Colon (tissue), 2 donors: ENCODE measurements around the gene HVCN1.
"Not testable (repeated sequence)": the region's sequence is repeated elsewhere in the genome, so short reads cannot be mapped to it uniquely, and the experiment has no call there.

Experiments
- FAIRE-seq: peaks from 2 replicates; lab custom pipeline; 2012; peaks lifted over from hg19 to GRCh38; lab: Jason Lieb, UNC
- donor health status: control.
- donor health status: control.

Gene HVCN1

DNA sequence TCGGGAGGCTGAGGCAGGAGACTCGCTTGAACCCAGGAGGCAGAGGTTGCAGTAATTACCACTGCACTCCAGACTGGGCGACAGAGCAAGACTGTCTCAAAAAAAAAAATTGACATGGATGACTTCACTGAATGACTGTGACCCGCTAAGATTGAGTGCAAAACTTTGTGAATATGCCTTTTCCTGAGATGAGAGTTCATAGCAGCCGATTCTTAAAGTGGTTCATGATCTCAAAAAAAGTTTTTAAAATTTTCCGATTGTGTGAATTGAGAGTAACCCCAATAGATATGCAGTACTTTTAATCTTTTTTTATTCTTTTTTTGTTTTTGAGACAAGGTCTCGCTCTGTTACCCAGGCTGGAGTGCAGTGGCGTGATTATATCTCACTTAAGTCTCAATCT is 73.7 kb downstream of the HVCN1 start:
- no peak for FAIRE-seq

DNA sequence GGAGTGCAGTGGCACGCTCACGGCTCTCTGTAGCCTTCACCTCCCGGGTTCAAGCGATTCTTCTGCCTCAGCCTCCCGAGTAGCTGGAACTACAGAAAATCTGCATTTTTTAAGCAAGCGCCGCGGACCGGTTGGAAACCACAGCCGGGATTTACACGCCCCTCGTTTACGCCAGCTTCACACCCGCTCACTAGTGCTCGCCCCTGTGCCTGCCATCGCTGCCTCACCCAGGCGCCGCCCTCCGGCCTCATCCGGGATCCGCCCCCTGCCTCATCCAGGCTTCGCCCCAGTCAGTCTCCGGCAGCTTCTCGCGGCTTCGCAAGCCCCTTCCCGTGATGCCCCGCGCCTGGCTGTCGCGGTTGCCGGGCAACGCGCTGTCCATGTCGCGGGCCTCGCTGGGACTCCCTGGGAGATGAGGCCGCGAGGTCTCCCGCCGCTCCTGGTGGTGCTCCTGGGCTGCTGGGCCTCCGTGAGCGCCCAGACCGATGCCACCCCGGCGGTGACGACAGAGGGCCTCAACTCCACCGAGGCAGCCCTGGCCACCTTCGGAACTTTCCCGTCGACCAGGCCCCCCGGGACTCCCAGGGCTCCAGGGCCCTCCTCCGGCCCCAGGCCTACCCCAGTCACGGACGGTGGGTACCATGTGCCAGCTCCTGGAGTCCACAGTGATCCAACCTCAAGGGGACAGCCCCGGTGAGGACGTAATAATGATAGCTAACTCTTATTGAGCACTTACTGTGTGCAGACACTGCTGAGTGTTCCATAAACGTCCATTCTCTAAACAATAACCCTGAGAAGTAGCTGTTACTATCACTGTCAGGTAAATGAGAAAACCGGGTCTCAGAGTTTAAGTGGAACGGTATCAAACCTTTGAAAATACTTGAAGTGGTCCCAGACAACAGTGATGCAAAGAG is 74.9 kb downstream of the HVCN1 start, which contains the start of gene TCTN1:
Gene TCTN1, plus strand, starts transcription at position 359 of the 914 bp plus-strand sequence. Its CDS starts 54 bp downstream, at position 413.
- no peak for FAIRE-seq

DNA sequence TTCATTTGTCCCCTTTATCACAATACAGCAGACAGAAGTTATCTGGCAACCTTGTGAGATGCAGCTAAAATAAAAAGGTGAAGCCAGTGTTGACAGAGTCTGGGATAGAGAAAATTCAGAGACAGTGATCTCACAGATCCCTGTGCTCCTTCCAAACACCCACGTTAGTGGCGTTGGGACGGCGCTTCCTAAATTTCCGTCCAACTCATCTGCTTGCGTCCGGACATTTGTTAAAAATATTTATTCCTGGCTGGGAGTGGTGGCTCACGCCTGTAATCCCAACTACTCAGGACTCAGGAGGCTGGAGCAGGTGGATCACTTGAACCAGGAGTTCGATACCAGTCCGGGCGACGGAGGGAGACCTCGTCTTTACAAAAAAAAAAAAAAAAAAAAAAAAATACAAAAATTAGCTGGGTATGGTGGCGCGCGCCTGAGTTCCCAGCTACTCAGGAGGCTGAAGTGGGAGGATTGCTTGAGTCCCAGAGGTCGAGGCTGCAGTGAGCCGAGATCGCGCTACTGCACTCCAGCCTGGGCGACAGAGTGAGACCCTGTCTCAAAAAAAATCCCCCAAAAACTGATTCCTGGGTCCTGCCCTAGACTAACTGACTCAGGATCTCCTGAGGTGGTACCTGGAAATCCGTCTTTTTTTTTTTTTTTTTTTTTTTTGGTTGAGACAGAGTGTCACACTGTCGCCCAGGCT is 75.7 kb downstream of the HVCN1 start:
- no peak for FAIRE-seq

DNA sequence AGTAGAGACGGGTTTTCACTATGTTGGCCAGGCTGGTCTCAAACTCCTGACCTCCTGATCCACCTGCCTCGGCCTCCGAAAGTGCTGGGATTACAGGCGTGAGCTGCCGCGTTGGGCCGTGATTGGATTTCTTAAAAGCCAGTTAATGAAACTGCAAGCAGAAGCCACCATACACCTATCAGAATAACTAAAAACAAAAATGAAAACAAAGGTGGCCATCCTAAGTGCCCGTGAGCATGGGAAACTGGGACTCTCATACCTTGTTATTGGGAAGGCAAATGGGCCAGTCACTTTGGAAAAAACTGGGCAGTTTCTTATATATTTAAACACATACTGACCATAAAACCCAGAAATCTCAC is 82.7 kb downstream of the HVCN1 start:
- FAIRE-seq, result no peak

DNA sequence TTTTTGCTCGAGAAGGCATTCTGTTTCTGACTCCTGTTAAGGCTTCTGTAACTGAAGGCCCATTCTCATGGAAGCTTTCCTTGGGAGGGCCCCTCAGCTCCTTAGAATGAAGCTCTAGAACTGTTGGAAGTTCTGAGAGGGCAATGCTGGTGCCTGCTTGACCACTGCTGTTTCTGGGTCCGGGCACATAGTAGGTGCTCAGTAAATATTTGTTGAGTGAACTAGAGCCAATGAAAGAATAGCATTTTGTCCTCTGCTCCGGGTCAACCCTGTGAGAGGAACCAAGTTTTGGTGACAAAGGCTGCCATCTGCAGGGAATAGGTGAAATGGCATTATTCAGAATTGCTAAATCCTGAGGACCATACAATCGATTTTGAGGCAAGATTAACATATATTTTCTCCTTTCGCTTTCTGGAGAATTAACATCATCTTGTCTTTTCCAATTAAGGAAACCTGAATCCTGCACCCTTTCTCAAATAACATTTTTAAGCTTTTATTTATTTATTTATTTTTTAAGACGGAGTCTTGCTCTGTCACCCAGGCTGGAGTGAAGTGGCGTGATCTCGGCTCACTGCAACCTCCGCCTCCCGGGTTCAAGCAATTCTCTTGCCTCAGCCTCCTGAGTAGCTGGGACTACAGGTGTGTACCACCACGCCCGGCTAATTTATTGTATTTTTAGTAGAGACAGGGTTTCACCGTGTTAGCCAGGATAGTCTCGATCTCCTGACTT is 86.7 kb downstream of the HVCN1 start:
- FAIRE-seq, result not testable (repeated sequence)

DNA sequence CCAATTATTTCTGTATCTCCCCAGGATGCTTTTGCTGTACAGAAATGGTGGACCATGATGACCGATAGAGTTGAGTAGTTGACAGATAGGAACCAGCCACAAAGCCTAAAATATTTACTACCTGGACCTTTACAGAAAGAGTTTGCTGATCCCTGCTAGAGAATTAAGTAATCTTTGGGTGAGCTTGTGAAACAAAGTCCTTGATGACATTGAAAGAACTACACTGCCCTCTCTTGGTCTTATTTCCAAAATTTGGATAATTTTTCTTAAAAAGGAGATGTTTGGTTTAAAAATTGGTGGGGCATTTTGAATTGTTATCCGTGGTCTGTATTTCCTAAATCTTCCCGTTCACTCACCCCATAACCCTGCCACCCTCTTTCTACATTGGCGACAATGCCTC is 88.7 kb downstream of the HVCN1 start:
- no peak for FAIRE-seq

DNA sequence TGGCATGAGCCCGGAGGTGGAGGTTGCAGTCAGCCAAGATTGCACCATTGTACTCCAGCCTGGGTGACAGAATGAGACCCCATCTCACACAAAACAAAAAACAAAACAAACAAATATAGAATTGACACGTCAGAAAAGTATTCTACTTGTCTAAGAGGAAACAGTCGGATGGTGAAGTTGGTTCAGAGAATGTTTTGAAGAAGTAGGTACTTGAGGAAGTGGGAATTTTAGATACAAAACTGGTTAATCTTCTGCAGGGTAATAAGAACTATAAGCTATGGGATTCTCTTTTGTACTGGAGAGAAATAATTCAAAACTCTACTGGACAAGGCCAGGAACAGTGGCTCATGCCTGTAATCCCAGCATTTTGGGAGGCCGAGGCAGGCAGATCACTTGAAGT is 89.6 kb downstream of the HVCN1 start:
- FAIRE-seq, result no peak
